ENCODE data around the gene SORCS2. TPM values are rescaled to one million over a fixed set of nuclear protein-coding genes. Genes with fewer than 3 reads are reported as not detected.

SORCS2 gene
- total and polyA plus RNA-seq, 2 of the 8 experiments (the other 6 are each of a cell fraction or from before 2014, with no cell fraction given), result 0.36 to 1.8 TPM

- Histone ChIP-seq H3K4ac (replicated peaks; ENCODE audit: insufficient read length, low read depth, low read length) (no peak overlapping the region), H3K4me2 (ENCODE audit: insufficient read depth in 1 of 2, low read depth in 2 of 2, low read length in 2 of 2) (no peak overlapping the region), H2BK120ac (replicated peaks; ENCODE audit: low read depth, low read length) (no peak overlapping the region), H3K23me2 (ENCODE audit: low read depth, low read length) (no peaks in the 10 kb centered on the region), H3K18ac (ENCODE audit: extremely low read depth, low read length) (no peak overlapping the region), H4K5ac (ENCODE audit: insufficient read length, low read depth, low read length) (no peak overlapping the region), H2BK12ac (ENCODE audit: low read depth, low read length) (no peak overlapping the region), H3K36me3 (ENCODE audit: control insufficient read depth in 2 of 4, insufficient read depth in 4 of 4, low read length in 3 of 4) (no peaks in the 10 kb centered on the region), H2BK20ac (ENCODE audit: low read length) (no peak overlapping the region), H2AK5ac (ENCODE audit: low read depth, low read length) (no peak overlapping the region), H2BK15ac (ENCODE audit: low read length) (no peak overlapping the region), H3K4me1 (replicated peaks in 1 of 4; ENCODE audit: control insufficient read depth in 3 of 4, insufficient read depth in 4 of 4, low read length in 3 of 4) (no peaks in the 10 kb centered on the region), H3K79me1 (ENCODE audit: low read depth, low read length) (no peaks in the 10 kb centered on the region), H3K4me3 (ENCODE audit: extremely low read depth in 1 of 4, insufficient read depth in 2 of 4, low read depth in 3 of 4, low read length in 4 of 4) (no peak overlapping the region), H3K14ac (ENCODE audit: insufficient read length) (no peak overlapping the region), H3K9ac (replicated peaks in 1 of 4; ENCODE audit: extremely low read depth in 1 of 4, low read depth in 3 of 4, low read length in 3 of 4) (no peak overlapping the region), H3K9me3 (ENCODE audit: insufficient read depth in 2 of 2, low read depth in 1 of 2, low read length in 1 of 2) (0 out of 4 replicates have a peak, but pooled peaks cover 0 to 3% of the 10 kb centered on the region in 2 experiments), H3K79me2 (ENCODE audit: control insufficient read depth in 1 of 2, insufficient read depth in 2 of 2, low read length in 2 of 2) (no peaks in the 10 kb centered on the region), H3K56ac (replicated peaks; ENCODE audit: insufficient read length, low read depth, low read length) (no peak overlapping the region), H4K91ac (replicated peaks; ENCODE audit: insufficient read length, low read length) (no peak overlapping the region), H4K20me1 (replicated peaks in 1 of 2; ENCODE audit: control insufficient read depth in 1 of 2, insufficient read depth in 2 of 2, low read length in 2 of 2) (no peaks in the 10 kb centered on the region), H3K27ac (ENCODE audit: low read depth, low read length) (no peak overlapping the region), H4K8ac (ENCODE audit: extremely low read depth, insufficient read depth, low read length) (no peak overlapping the region), H2BK5ac (ENCODE audit: low read depth, low read length) (no peak overlapping the region), H3K23ac (ENCODE audit: insufficient read length) (no peak overlapping the region), H2AFZ (ENCODE audit: low read length) (no peak overlapping the region), H3K27me3 (replicated peaks in 1 of 4; ENCODE audit: control insufficient read depth in 3 of 4, extremely low read depth in 1 of 4, insufficient read depth in 3 of 4, low read length in 3 of 4) (no peaks in the 10 kb centered on the region; a peak in 2 of 7 replicates)
- 92% methylated on average over 5 of the region's 5 CpGs; no CpG with 5 or more reads in 1 of the 2 experiments for WGBS, 2 experiments (ENCODE audit: extremely low coverage in 1 of 2, insufficient coverage in 1 of 2, insufficient read length in 1 of 2, insufficient replicate concordance in 2 of 2, low coverage in 1 of 2, low lambda C conversion rate in 2 of 2, missing lambda C conversion rate in 1 of 2)
- ChIA-PET POLR2A (ENCODE audit: partially characterized antibody) (no interaction called here), CTCF (ENCODE audit: partially characterized antibody) (interaction anchor here (0.8 to 1.5 kb wide), 4 partner anchors 27 to 357 kb away, joined by 3 to 5 read pairs (median 4); no protein-coding TSS in a partner anchor)
- no peak for FAIRE-seq
- DNase-seq (ENCODE audit: low read depth in 1 of 2, low spot score in 2 of 2), result no peak
- TF ChIP-seq KDM5A (IDR thresholded peaks at IDR 0.05; ENCODE audit: low read length), result no peak
- no peak for TF ChIP-seq KDM1A (IDR thresholded peaks at IDR 0.05; ENCODE audit: borderline replicate concordance, low read length)
- TF ChIP-seq HDAC6 (IDR thresholded peaks at IDR 0.05; ENCODE audit: low read depth, low read length), result no peak
- TF ChIP-seq NANOG (IDR thresholded peaks at IDR 0.05; ENCODE audit: insufficient read depth, low read depth, low read length, poor library complexity, severe bottlenecking), result no peak
- TF ChIP-seq GABPA (IDR thresholded peaks at IDR 0.05; ENCODE audit: borderline replicate concordance, insufficient read depth, low read length), result no peak
- no peak for TF ChIP-seq CEBPB (IDR thresholded peaks at IDR 0.05; ENCODE audit: low read depth, low read length)
- no peak for TF ChIP-seq MAFK (IDR thresholded peaks at IDR 0.05; ENCODE audit: low read depth, low read length)
- TF ChIP-seq SP2 (IDR thresholded peaks at IDR 0.05; ENCODE audit: low read length), result no peak
Observed at GRCh38 chr4:7275067-7275466, 82.7 kb downstream of the SORCS2 start.
